ENCODE results near the gene RRAGB.

DNA sequence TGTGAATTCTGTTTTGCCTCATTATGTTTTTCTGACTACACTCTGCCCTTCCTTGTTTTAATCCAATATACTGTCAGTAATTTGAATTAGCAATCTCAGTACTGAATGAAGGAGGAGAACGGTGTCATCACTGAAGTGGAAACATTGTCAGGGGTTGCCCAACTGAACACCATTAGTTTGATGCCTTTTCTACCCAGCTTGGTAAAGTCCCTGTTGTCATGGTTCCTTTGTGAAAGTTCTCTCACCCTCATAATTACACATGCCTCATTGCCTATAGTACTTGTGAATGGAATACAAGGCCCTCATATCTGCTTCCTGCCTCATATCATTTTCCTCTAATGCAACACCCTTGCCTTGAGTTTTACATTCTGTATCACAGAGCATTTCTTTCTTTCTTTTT is 76.9 kb downstream of the RRAGB start:
- TF ChIP-seq, protein P1, sequence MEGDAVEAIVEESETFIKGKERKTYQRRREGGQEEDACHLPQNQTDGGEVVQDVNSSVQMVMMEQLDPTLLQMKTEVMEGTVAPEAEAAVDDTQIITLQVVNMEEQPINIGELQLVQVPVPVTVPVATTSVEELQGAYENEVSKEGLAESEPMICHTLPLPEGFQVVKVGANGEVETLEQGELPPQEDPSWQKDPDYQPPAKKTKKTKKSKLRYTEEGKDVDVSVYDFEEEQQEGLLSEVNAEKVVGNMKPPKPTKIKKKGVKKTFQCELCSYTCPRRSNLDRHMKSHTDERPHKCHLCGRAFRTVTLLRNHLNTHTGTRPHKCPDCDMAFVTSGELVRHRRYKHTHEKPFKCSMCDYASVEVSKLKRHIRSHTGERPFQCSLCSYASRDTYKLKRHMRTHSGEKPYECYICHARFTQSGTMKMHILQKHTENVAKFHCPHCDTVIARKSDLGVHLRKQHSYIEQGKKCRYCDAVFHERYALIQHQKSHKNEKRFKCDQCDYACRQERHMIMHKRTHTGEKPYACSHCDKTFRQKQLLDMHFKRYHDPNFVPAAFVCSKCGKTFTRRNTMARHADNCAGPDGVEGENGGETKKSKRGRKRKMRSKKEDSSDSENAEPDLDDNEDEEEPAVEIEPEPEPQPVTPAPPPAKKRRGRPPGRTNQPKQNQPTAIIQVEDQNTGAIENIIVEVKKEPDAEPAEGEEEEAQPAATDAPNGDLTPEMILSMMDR (optimal IDR thresholded peaks at IDR 0.05 in 1 of 3, IDR thresholded peaks at IDR 0.05 in 1 of 3, conservative IDR thresholded peaks at IDR 0.05 in 1 of 3; ENCODE audit: extremely low read depth in 1 of 3, insufficient read depth in 2 of 3, low read length in 3 of 3): no peak
- TF ChIP-seq EZH2 (IDR thresholded peaks at IDR 0.05; ENCODE audit: low read length): no peak
